HepG2 (cell line): Measurements from ENCODE around the gene PPP1R9A. TPM values are rescaled to one million over a fixed set of nuclear protein-coding genes. Genes with fewer than 3 reads are reported as not detected.

Source experiments
- ATAC-seq: fragments of 200-7000 bp; cut with Tn5 transposase; 3 replicates; pipeline ENCODE4 v1.9.1; 2020; ENCODE audit warnings: mild to moderate bottlenecking, moderate library complexity
- BruUV-seq: library from RNA; stranded (reverse); fragments of 400-500 nt; replicated peaks from 2 replicates; lab custom pipeline; 2021; lab: Mats Ljungman, UMichigan
- CTCF ChIA-PET: fragments of 300-600 bp; formaldehyde crosslinking; extraction: SDS; loops from one replicate; lab custom pipeline; 2021; ENCODE audit warnings: low total read pairs, inconsistent platforms, low intra/inter-chr PET ratio; lab: Yijun Ruan, JAX
- POLR2A ChIA-PET: fragments of 350-600 bp; sonication (Branson Sonifier 250); formaldehyde crosslinking; loops from one replicate; lab custom pipeline; 2020; ENCODE audit warnings: antibody characterized with exemption, inconsistent platforms; lab: Yijun Ruan, JAX
- DNase-seq: peaks from one replicate; pipeline ENCODE4 v3.0.0-alpha.2; 2015; ENCODE audit warnings: low spot score
- FAIRE-seq: peaks from 3 replicates; lab custom pipeline; 2011; peaks lifted over from hg19 to GRCh38; lab: Jason Lieb, UNC
- H2AFZ ChIP-seq: one replicate; pipeline ENCODE4 v1.6.1; 2011; ENCODE audit warnings: low read length, inconsistent platforms
- H3K27ac ChIP-seq: fragments of 300-600 bp; 3 replicates; pipeline ENCODE4 v1.8.0; 2011; ENCODE audit warnings: mixed run types, mild to moderate bottlenecking, mixed read lengths, low read length, inconsistent platforms; ENCODE audit not compliant: insufficient read depth; ENCODE audit errors: extremely low read length
- H3K27me3 ChIP-seq, 2 experiments: fragments of 200-600 bp in 1 of 2; 2 replicates in 1 of 2; 3 replicates in 1 of 2; pipeline versions ENCODE4 v1.6.0 to v1.8.0; 2011; ENCODE audit warnings: low read length in 2 of 2, mild to moderate bottlenecking in 2 of 2, moderate library complexity in 2 of 2, inconsistent platforms in 1 of 2; ENCODE audit not compliant: insufficient read depth in 2 of 2, control insufficient read depth in 1 of 2
- H3K36me3 ChIP-seq, 2 experiments: fragments of 200-600 bp in 1 of 2; replicated peaks in 1 of 2; 2 replicates in 1 of 2; 3 replicates in 1 of 2; pipeline versions ENCODE4 v1.5.1 to v1.8.0; 2011; ENCODE audit warnings: low read length in 2 of 2, inconsistent platforms in 1 of 2; ENCODE audit not compliant: insufficient read depth in 2 of 2, control insufficient read depth in 1 of 2
- H3K4me1 ChIP-seq: 2 replicates; pipeline ENCODE4 v1.5.1; 2012; ENCODE audit warnings: low read length, inconsistent platforms; ENCODE audit not compliant: insufficient read depth
- H3K4me2 ChIP-seq: 2 replicates; pipeline ENCODE4 v1.6.0; 2011; ENCODE audit warnings: low read depth, low read length, inconsistent platforms
- H3K4me3 ChIP-seq, 3 experiments: fragments of 200-600 bp in 1 of 3; sonication (generic), shearing (Covaris generic) in 1 of 3; replicated peaks in 1 of 3; 2 replicates each; pipeline ENCODE4 v1.5.1; 2011 to 2016; ENCODE audit warnings: low read length in 3 of 3, inconsistent platforms in 2 of 3, low read depth in 2 of 3, mild to moderate bottlenecking in 2 of 3, control low read depth in 1 of 3, mixed read lengths in 1 of 3; ENCODE audit not compliant: insufficient read depth in 1 of 3
- H3K79me2 ChIP-seq: one replicate; pipeline ENCODE4 v1.6.1; 2011; ENCODE audit warnings: low read length, inconsistent platforms; ENCODE audit not compliant: insufficient read depth
- H3K9ac ChIP-seq: 2 replicates; pipeline ENCODE4 v1.6.0; 2011; ENCODE audit warnings: mild to moderate bottlenecking, low read depth, low read length, inconsistent platforms; ENCODE audit not compliant: insufficient read depth
- H3K9me3 ChIP-seq: 2 replicates; pipeline ENCODE4 v1.5.1; 2012; ENCODE audit warnings: mild to moderate bottlenecking, low read length
- H4K20me1 ChIP-seq: 2 replicates; pipeline ENCODE4 v1.6.0; 2011; ENCODE audit warnings: inconsistent platforms, mild to moderate bottlenecking, low read length, moderate library complexity; ENCODE audit not compliant: insufficient read depth
- ESRRA ChIP-seq: sonication (generic); formaldehyde crosslinking; IDR thresholded peaks from 2 replicates; pipeline ENCODE4 v1.5.1; 2020; ENCODE audit warnings: mild to moderate bottlenecking, low read depth, missing genetic modification reagents
- FOXA1 ChIP-seq, 2 experiments: fragments of 450-650 bp in 1 of 2; sonication (generic) in 1 of 2; formaldehyde crosslinking in 1 of 2; IDR thresholded peaks; 2 replicates each; pipeline versions ENCODE4 v1.4.0 to v1.6.1; 2016 to 2020; ENCODE audit warnings: missing genetic modification reagents in 1 of 2
- KDM2A ChIP-seq: sonication (generic); formaldehyde crosslinking; IDR thresholded peaks from 2 replicates; pipeline ENCODE4 v1.4.0; 2020; ENCODE audit warnings: low read depth, missing genetic modification reagents, borderline replicate concordance
- KLF12 ChIP-seq: sonication (generic); formaldehyde crosslinking; IDR thresholded peaks from 2 replicates; pipeline ENCODE4 v1.4.0; 2020; ENCODE audit warnings: missing genetic modification reagents, borderline replicate concordance
- MAFK ChIP-seq, 2 experiments: IDR thresholded peaks in 1 of 2; conservative IDR thresholded peaks in 1 of 2; 2 replicates each; pipeline ENCODE4 v1.6.1; 2011; ENCODE audit warnings: improper control_type of control experiment in 2 of 2, low read length in 2 of 2
- MATR3 ChIP-seq: sonication (generic); formaldehyde crosslinking; IDR thresholded peaks from 2 replicates; pipeline ENCODE4 v1.4.0; 2020; ENCODE audit warnings: missing genetic modification reagents
- MLLT10 ChIP-seq: sonication (generic); formaldehyde crosslinking; IDR thresholded peaks from 2 replicates; pipeline ENCODE4 v1.4.0; 2020; ENCODE audit warnings: missing genetic modification reagents
- SP140L ChIP-seq: sonication (generic); formaldehyde crosslinking; IDR thresholded peaks from 2 replicates; pipeline ENCODE4 v1.4.0; 2020; ENCODE audit warnings: missing genetic modification reagents, borderline replicate concordance
- ZNF652 ChIP-seq: IDR thresholded peaks from 2 replicates; pipeline ENCODE4 v1.6.1; 2016; ENCODE audit warnings: low read depth, borderline replicate concordance
- ZNF776 ChIP-seq: sonication (generic); formaldehyde crosslinking; IDR thresholded peaks from 2 replicates; pipeline ENCODE4 v1.4.0; 2020; ENCODE audit warnings: mild to moderate bottlenecking, missing genetic modification reagents
- ZNF841 ChIP-seq: sonication (generic); formaldehyde crosslinking; IDR thresholded peaks from 2 replicates; pipeline ENCODE4 v1.8.1; 2023; ENCODE audit warnings: missing genetic modification reagents, borderline replicate concordance
- WGBS: methylation state at CpG from one replicate; pipeline ENCODE4 v1.1.6; 2017; ENCODE audit warnings: low lambda C conversion rate; 5-methylcytosine and 5-hydroxymethylcytosine counted together
- in situ Hi-C: cut with HindIII; loops from 2 replicates; pipeline ENCODE4 v1.10.0; 2017; ENCODE audit warnings: low pct_unique_long_range_greater_than_20kb; ENCODE audit not compliant: extremely low pct_ligation_motif_present
- intact Hi-C: fragments of 100-400 bp; cut with micrococcal nuclease; formaldehyde crosslinking; loops from one replicate; pipeline ENCODE4 v1.10.0; 2022; ENCODE audit not compliant: unreplicated experiment
- polyA plus RNA-seq, 8 experiments: library from polyadenylated mRNA; depleted of rRNA in 3 of 8; stranded (reverse) in 7 of 8; unstranded in 1 of 8; fragments of >200 nt; fragmentation: Illumina TruSeq in 4 of 8; extraction: Trizol in 4 of 8; gene quantifications; 2 replicates each; pipeline versions ENCODE4 v1.2.1 to v1.2.3, GENCODE V29; 2011 to 2016; ENCODE audit warnings: low read depth in 4 of 8, missing spikeins in 1 of 8, mixed read lengths in 1 of 8; ENCODE audit not compliant: insufficient read depth in 1 of 8
- total RNA-seq, 5 experiments: library from RNA; depleted of rRNA; stranded (reverse); fragments of >200 nt; fragmentation: Illumina TruSeq; extraction: Trizol; gene quantifications; 2 replicates each; pipeline ENCODE4 v1.2.3, GENCODE V29; 2016; ENCODE audit warnings: low read depth in 1 of 5
- TF ChIP-seq, protein P1 (sequence below): sonication (generic); formaldehyde crosslinking; IDR thresholded peaks from 2 replicates; pipeline ENCODE4 v1.4.0; 2020; ENCODE audit warnings: missing genetic modification reagents; ENCODE audit errors: not compliant biosample characterization
- TF ChIP-seq, protein P2 (sequence below): sonication (generic); formaldehyde crosslinking; IDR thresholded peaks from 2 replicates; pipeline ENCODE4 v1.5.0; 2020; ENCODE audit warnings: mild to moderate bottlenecking, missing genetic modification reagents
- TF ChIP-seq, protein P3 (sequence below): sonication (generic); formaldehyde crosslinking; conservative IDR thresholded peaks from 2 replicates; pipeline ENCODE4 v1.4.0; 2020; ENCODE audit warnings: missing genetic modification reagents
- TF ChIP-seq, protein P4 (sequence below): sonication (generic); formaldehyde crosslinking; IDR thresholded peaks from 2 replicates; pipeline ENCODE4 v1.8.0; 2022; ENCODE audit warnings: missing genetic modification reagents, low read depth, mild to moderate bottlenecking, borderline replicate concordance

The PPP1R9A gene
- total and polyA plus RNA-seq, 2 of the 13 experiments (the other 11 are each of a cell fraction or from before 2014, with no cell fraction given): 11.4 to 31.9 TPM

DNA sequence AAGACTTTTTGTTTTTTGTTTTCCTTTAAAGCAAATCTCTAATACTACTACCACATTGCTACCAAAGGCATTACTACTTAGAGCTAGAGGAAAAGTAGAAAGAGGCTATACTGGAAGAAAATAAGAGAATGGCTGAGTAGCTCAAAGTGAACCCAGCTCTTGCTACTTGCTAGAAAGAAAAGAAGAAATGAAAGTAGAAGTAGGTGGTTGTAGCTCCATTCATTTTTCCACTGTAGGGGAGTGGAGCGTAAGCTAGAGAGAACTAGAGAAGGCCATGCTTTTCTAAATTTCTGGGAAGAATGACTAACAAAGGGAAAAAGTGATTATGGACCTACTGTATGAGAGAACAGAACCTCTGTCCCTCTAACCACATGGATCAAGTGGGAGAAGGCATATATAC lies 232.5 kb downstream of the PPP1R9A start:
- Histone ChIP-seq H4K20me1 (no peaks in the 10 kb centered on the region), H3K4me2 (no peak overlapping the region), H3K4me1 (peaks cover 8% of the 10 kb centered on the region), H3K27me3 (no peaks in the 10 kb centered on the region), H3K9me3 (no peaks in the 10 kb centered on the region), H3K36me3 (no peaks in the 10 kb centered on the region), H3K79me2 (no peaks in the 10 kb centered on the region), H3K4me3 (no peak overlapping the region), H3K9ac (no peak overlapping the region), H3K27ac (no peak overlapping the region), H2AFZ (no peak overlapping the region)
- TF ChIP-seq MATR3 (CRISPR knock-in tag) (no peak), FOXA1 (IDR thresholded peaks at IDR 0.05) (no peak), FOXA1 (CRISPR knock-in tag; IDR thresholded peaks at IDR 0.05) (no peak), KDM2A (CRISPR knock-in tag) (no peak), MLLT10 (no peak), SP140L (CRISPR knock-in tag) (no peak), MAFK (conservative IDR thresholded peaks at IDR 0.05 in 1 of 2, IDR thresholded peaks at IDR 0.05 in 1 of 2; ENCODE audit: low read length in 2 of 2) (no peak), ZNF841 (CRISPR knock-in tag) (no peak), KLF12 (no peak), ZNF776 (CRISPR knock-in tag) (no peak), ESRRA (CRISPR knock-in tag) (no peak), ZNF652 (CRISPR knock-in tag) (no peak)
- TF ChIP-seq, protein P1, sequence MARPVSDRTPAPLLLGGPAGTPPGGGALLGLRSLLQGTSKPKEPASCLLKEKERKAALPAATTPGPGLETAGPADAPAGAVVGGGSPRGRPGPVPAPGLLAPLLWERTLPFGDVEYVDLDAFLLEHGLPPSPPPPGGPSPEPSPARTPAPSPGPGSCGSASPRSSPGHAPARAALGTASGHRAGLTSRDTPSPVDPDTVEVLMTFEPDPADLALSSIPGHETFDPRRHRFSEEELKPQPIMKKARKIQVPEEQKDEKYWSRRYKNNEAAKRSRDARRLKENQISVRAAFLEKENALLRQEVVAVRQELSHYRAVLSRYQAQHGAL: no peak
- TF ChIP-seq, protein P2, sequence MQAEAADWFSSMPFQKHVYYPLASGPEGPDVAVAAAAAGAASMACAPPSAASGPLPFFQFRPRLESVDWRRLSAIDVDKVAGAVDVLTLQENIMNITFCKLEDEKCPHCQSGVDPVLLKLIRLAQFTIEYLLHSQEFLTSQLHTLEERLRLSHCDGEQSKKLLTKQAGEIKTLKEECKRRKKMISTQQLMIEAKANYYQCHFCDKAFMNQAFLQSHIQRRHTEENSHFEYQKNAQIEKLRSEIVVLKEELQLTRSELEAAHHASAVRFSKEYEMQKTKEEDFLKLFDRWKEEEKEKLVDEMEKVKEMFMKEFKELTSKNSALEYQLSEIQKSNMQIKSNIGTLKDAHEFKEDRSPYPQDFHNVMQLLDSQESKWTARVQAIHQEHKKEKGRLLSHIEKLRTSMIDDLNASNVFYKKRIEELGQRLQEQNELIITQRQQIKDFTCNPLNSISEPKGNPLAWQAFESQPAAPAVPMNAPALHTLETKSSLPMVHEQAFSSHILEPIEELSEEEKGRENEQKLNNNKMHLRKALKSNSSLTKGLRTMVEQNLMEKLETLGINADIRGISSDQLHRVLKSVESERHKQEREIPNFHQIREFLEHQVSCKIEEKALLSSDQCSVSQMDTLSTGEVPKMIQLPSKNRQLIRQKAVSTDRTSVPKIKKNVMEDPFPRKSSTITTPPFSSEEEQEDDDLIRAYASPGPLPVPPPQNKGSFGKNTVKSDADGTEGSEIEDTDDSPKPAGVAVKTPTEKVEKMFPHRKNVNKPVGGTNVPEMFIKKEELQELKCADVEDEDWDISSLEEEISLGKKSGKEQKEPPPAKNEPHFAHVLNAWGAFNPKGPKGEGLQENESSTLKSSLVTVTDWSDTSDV: no peak
- TF ChIP-seq, protein P3, sequence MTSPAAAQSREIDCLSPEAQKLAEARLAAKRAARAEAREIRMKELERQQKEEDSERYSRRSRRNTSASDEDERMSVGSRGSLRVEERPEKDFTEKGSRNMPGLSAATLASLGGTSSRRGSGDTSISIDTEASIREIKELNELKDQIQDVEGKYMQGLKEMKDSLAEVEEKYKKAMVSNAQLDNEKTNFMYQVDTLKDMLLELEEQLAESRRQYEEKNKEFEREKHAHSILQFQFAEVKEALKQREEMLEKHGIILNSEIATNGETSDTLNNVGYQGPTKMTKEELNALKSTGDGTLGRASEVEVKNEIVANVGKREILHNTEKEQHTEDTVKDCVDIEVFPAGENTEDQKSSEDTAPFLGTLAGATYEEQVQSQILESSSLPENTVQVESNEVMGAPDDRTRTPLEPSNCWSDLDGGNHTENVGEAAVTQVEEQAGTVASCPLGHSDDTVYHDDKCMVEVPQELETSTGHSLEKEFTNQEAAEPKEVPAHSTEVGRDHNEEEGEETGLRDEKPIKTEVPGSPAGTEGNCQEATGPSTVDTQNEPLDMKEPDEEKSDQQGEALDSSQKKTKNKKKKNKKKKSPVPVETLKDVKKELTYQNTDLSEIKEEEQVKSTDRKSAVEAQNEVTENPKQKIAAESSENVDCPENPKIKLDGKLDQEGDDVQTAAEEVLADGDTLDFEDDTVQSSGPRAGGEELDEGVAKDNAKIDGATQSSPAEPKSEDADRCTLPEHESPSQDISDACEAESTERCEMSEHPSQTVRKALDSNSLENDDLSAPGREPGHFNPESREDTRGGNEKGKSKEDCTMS (CRISPR knock-in tag): no peak
- TF ChIP-seq, protein P4, sequence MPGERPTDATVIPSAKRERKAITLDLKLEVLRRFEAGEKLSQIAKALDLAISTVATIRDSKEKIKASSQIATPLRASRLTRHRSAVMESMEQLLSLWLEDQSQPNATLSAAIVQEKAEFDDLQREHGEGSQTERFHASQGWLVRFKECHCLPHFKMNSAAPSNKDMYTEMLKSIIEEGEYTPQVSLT: no peak
- no peak for FAIRE-seq
- DNase-seq: no peak
- in situ Hi-C loops (no loop called here), intact Hi-C loops (no loop called here)
- CTCF ChIA-PET: no interaction called here
- BruUV-seq: no TSS peak
- 100% methylated on average over 1 of the region's 1 CpG for WGBS
- POLR2A ChIA-PET: no interaction called here
- no peak for ATAC-seq
